Spinal cord (tissue), 10 donors: ENCODE data around the gene DNAH7. TPM values are rescaled to one million over a fixed set of nuclear protein-coding genes. Genes with fewer than 3 reads are reported as not detected.

Source experiments
- DNase-seq, 6 donors: peaks; one replicate each; pipeline versions ENCODE4 v3.0.0 to v3.0.0-alpha.2; 2013 to 2015; ENCODE audit warnings: low spot score in 6 of 6, low read depth in 4 of 6
- H3K27ac ChIP-seq: one replicate; pipeline ENCODE4 v1.5.1; 2013; ENCODE audit warnings: low read depth, low read length, control low read depth
- H3K27me3 ChIP-seq: one replicate; pipeline ENCODE4 v1.6.1; 2013; ENCODE audit warnings: low read length; ENCODE audit not compliant: control insufficient read depth, insufficient read depth
- H3K36me3 ChIP-seq: one replicate; pipeline ENCODE4 v1.6.1; 2013; ENCODE audit warnings: low read length; ENCODE audit not compliant: control insufficient read depth, insufficient read depth
- H3K4me1 ChIP-seq: one replicate; pipeline ENCODE4 v1.6.1; 2013; ENCODE audit warnings: low read length; ENCODE audit not compliant: control insufficient read depth, insufficient read depth
- H3K4me3 ChIP-seq: one replicate; pipeline ENCODE4 v1.5.1; 2013; ENCODE audit warnings: low read depth, low read length, control low read depth
- H3K9me3 ChIP-seq: one replicate; pipeline ENCODE4 v1.6.1; 2013; ENCODE audit warnings: low read length; ENCODE audit not compliant: control insufficient read depth, insufficient read depth
- WGBS: methylation state at CpG from one replicate; pipeline ENCODE4 v1.1.5; 2013; ENCODE audit warnings: missing lambda C conversion rate; ENCODE audit not compliant: insufficient coverage; 5-methylcytosine and 5-hydroxymethylcytosine counted together
- polyA plus RNA-seq, 2 donors: library from polyadenylated mRNA; unstranded; fragments of 120-200 nt; gene quantifications; one replicate each; pipeline ENCODE4 v1.2.1, GENCODE V29; 2013; ENCODE audit not compliant: insufficient read length in 2 of 2
- total RNA-seq, 2 donors: library from RNA; depleted of rRNA in 1 of 2; stranded (reverse); fragments of 120-200 nt in 1 of 2; fragments of >200 nt in 1 of 2; gene quantifications; one replicate each; pipeline versions ENCODE4 v1.2.3 to v1.2.4, GENCODE V29; 2013 to 2014
- donor health status: healthy.

DNAH7 gene
- total and polyA plus RNA-seq, 4 donors = 11.6 to 16.3 (median 15.2) TPM

DNA sequence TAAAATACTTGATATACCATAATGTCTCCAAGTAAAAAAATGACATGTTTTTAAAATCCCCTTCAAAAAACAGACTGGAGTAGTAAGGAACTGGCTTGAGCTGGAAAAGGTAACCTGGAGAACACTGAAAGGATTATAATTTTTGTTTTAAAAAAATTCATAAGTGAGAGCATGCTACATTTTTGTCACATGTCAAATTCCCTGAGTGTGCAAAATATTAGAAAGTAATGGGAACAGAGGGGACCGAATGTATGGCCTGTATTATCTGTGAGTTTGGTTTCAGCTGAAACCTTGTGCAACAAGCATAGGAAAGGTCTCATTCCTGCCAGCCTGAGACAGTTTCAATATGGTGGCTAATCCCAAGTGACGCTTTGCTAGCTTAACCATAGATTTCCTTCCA is 209.1 kb downstream of the DNAH7 start:
- Histone ChIP-seq H3K4me3 (no peak overlapping the region), H3K27ac (no peak overlapping the region), H3K27me3 (no peaks in the 10 kb centered on the region), H3K36me3 (no peaks in the 10 kb centered on the region), H3K4me1 (no peaks in the 10 kb centered on the region), H3K9me3 (no peaks in the 10 kb centered on the region)
- WGBS = 80% methylated on average over 2 of the region's 2 CpGs
- no peak for DNase-seq

DNA sequence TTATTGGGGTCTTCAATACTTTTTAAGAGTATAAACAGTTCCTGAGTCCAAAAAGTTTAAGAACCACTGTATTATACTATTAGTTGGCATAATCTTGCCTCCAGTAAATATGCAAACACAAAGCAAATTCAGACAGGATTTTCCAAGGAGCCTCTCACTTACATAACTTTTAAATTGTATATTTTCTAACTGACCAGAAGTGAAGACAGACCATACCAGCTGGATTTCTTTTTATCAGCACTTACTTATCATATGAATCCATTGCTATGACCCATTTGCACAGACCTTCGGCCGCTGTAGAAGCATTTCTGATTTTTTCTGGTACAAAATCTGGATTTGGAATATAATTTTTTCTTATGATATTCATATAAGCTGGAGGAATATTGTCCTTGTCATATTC is 211.5 kb downstream of the DNAH7 start:
- no peaks in the 10 kb centered on the region for H3K9me3 ChIP-seq
- no peaks in the 10 kb centered on the region for H3K36me3 ChIP-seq
- WGBS = no CpG with 5 or more reads among the region's 2 CpGs
- no peak overlapping the region for H3K27ac ChIP-seq
- no peak overlapping the region for H3K4me3 ChIP-seq
- no peaks in the 10 kb centered on the region for H3K27me3 ChIP-seq
- no peaks in the 10 kb centered on the region for H3K4me1 ChIP-seq
- no peak for DNase-seq

DNA sequence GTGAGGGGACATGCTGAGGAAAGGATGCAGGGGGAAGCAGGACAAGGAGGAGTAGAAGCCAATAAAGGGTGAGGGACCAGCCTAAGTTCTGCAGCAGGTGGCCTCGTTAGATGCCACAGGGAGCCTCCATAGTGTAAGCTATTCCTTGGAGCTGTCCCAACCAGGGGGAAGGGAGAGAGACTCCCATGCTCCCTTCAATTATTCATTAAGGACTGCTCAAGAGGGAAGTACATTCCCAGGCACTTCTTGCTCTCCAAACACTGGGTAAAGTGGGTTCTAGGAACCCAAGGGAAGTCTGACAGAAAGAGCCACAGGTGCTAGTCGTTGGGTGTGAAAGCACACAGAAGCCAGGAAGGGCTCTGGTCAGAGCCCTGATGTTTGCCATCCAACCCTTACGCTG is 217.9 kb downstream of the DNAH7 start:
- no peaks in the 10 kb centered on the region for H3K27me3 ChIP-seq
- peaks cover 2% of the 10 kb centered on the region for H3K9me3 ChIP-seq
- DNase-seq = no peak
- 95% methylated on average over 2 of the region's 3 CpGs for WGBS
- H3K36me3 ChIP-seq = peaks cover 4% of the 10 kb centered on the region
- no peak overlapping the region for H3K27ac ChIP-seq
- H3K4me3 ChIP-seq = no peak overlapping the region
- no peaks in the 10 kb centered on the region for H3K4me1 ChIP-seq

DNA sequence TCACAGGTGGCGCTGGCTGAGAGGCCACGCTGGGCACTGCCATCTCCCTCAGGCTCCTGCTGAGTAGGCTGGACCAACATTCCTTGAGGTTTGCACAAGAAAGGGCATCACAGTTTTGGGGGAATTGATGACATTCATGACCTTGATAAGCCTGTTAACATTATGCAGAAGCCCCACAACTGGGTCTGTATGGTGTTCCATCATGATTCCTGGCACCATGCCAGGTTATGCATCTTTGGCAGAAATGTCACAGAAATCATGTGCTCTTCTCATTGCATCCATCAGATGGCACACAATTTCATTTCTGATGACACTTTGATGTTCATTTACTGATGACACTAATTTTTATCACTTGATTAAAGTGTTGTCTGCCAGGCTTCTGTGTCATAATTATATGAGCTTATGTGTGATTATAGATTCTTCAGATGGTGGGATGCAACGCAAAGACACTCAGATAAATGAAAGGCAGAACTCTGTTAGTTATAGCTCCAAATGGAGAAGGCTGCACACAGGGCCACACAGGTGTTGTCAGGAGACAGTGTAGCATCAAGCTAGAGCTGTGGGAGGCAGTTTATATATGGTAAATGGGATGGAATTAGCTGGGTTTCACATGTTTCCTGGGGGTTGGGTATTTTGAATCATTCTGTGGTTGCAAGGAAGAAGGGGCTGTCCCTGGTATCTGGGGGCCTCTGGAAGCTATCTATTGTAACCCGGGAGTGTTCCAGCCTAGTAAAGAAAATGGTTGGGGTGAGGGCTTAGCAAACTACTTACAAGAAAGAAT is 220.3 kb downstream of the DNAH7 start:
- Histone ChIP-seq H3K4me3 (no peak overlapping the region), H3K27ac (no peak overlapping the region), H3K36me3 (peaks cover 4% of the 10 kb centered on the region), H3K9me3 (peaks cover 2% of the 10 kb centered on the region), H3K4me1 (no peaks in the 10 kb centered on the region), H3K27me3 (no peaks in the 10 kb centered on the region)
- peak in 2 of 6 donors; percentile 6 to 20 for DNase-seq
- 92% methylated on average over 3 of the region's 4 CpGs for WGBS

DNA sequence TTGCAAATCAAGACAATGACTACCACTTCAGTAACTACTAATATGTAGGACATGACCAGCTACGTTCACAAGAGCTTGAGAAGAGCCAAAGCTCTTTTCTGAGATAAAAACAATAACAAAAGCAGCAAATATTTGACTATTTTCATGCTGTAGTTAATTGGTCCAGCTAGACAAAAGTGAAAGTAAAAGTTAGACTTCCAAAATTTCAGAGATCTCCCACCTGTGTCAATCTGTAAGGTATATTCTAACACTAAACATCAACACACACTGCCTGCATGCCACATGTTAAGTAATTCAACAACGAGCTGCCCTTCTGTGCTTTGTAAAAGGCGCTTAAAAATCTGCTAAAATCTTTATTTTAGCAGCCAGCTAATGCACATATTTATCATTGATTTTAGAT is 225.7 kb downstream of the DNAH7 start:
- WGBS = no CpG with 5 or more reads among the region's 3 CpGs
- Histone ChIP-seq H3K9me3 (peaks cover 2% of the 10 kb centered on the region), H3K27me3 (no peaks in the 10 kb centered on the region), H3K4me1 (no peaks in the 10 kb centered on the region), H3K36me3 (peaks cover 3% of the 10 kb centered on the region), H3K4me3 (no peak overlapping the region), H3K27ac (no peak overlapping the region)
- no peak for DNase-seq

DNA sequence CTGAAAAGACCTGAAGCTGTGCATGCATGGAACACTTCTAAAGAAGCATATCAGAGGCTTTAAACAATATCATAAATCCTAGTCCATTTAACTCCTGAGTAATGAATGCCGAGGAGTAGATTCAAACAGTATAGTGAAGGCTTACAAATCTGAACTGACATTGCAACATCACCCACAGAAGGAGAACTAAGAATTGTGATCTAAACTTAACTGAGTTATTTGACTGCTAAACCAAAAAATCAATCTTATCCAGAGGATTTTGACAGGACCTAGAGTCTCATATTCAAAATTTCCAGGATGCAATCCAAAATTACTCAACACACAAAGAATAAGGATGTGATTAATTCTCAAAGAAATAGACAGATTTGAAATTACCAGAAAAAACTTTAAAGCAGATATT is 230.6 kb downstream of the DNAH7 start:
- H3K27me3 ChIP-seq = no peaks in the 10 kb centered on the region
- H3K4me1 ChIP-seq = no peaks in the 10 kb centered on the region
- no peaks in the 10 kb centered on the region for H3K9me3 ChIP-seq
- WGBS = no CpG with 5 or more reads among the region's 1 CpG
- H3K4me3 ChIP-seq = no peak overlapping the region
- no peak for DNase-seq
- no peaks in the 10 kb centered on the region for H3K36me3 ChIP-seq
- H3K27ac ChIP-seq = no peak overlapping the region

DNA sequence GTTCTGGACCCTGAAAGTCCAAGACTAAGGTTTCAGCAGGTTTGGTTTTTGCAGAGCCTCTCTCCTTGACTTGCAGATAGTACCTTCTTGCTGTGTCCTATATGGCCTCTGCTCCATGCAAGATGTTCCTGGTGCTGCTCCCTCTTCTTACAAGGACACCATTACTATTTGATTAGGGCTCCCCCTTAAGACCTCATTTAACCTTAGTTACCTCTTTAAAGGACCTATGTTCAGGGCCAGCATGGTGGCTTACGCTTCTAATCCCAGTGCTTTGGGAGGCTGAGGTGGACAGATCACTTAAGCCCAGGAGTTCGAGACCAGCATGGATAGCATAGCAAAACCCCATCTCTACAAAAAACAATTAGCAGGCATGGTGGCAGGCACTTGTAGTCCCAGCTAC is 232.6 kb downstream of the DNAH7 start:
- no peaks in the 10 kb centered on the region for H3K36me3 ChIP-seq
- no peaks in the 10 kb centered on the region for H3K27me3 ChIP-seq
- H3K4me3 ChIP-seq = no peak overlapping the region
- no peak overlapping the region for H3K27ac ChIP-seq
- no peak for DNase-seq
- H3K4me1 ChIP-seq = no peaks in the 10 kb centered on the region
- WGBS = 100% methylated on average over 1 of the region's 2 CpGs
- no peaks in the 10 kb centered on the region for H3K9me3 ChIP-seq

DNA sequence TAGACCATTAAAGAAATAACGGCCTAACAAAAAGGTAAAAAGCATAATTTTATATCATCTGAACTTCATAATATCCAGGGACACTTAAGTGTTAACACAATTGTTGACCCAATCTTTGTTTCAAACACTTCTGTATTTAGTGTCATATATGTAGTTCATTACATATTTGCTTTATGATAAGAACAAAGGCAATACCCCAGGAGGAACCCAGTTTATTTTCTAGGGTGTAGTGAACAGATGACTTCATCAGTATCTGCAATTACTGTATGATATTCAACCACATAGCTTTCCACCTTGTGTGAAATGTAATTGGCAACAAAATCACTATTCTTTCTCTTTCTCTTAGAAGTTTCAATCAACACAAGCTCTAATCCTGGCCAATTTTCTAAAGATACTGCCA is 233.8 kb downstream of the DNAH7 start:
- Histone ChIP-seq H3K9me3 (no peaks in the 10 kb centered on the region), H3K4me3 (no peak overlapping the region), H3K4me1 (no peaks in the 10 kb centered on the region), H3K27ac (no peak overlapping the region), H3K27me3 (no peaks in the 10 kb centered on the region), H3K36me3 (no peaks in the 10 kb centered on the region)
- WGBS = no CpG with 5 or more reads among the region's 1 CpG
- no peak for DNase-seq

DNA sequence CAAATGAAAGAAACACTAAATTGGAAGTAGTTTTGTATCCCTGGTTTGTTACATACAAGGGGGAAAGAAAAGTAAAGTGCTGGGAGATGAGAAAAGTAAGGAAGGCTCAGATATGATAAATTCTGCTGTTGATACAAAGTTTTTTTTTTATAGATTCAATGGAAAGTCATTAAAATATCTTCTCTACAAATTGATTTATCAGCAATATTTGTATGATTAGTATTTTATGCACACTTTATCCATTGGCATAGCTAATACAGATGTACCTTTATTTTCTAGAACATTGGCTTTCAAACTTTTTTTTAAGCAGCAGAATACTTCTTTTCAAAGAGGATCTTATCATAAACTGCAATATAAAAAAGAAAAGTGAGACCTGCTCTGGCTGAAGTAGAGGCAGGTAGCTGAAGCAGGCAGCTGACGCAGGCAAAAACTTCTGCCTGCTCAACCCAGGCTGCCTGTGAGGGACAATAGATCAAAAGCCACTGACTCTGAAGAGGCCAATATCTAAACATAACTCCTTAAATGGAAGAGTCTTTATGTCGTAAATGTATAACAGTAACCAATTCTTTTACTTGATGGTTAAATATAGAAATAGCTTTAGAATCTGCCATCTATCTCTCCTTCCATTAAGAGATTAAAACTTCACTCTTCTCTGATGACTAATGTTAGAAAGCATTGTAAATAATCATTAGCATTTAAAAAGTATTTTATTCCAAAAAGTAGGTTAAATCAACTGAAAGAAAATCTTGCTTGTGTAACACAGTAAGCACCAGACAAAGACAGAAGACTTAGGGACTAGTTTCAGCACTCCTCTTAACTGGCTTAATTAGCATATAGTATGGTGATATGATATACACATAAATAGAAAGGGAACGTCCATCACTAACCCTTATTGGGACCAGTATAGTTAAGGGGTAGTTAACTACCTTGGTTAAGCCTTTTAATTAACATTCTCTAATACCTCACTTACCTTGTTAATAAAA is 237.4 kb downstream of the DNAH7 start:
- H3K36me3 ChIP-seq = no peaks in the 10 kb centered on the region
- H3K27ac ChIP-seq = no peak overlapping the region
- WGBS = no CpG with 5 or more reads among the region's 3 CpGs
- H3K9me3 ChIP-seq = no peaks in the 10 kb centered on the region
- no peak overlapping the region for H3K4me3 ChIP-seq
- DNase-seq = peak in 1 of 6 donors; percentile 31
- no peaks in the 10 kb centered on the region for H3K27me3 ChIP-seq
- H3K4me1 ChIP-seq = no peaks in the 10 kb centered on the region
